Measurements from ENCODE around the gene MESD.

- no peak for TF ChIP-seq EZH2 (IDR thresholded peaks at IDR 0.05; ENCODE audit: low read depth)
- TF ChIP-seq CTCF (conservative IDR thresholded peaks at IDR 0.05): no peak
Observed at GRCh38 chr15:81032818-81033217, 43.2 kb upstream of the MESD start.

Data from PC-9 (cell line).